Germinal center (tissue), 1 donor: ENCODE data around the gene SLC2A2.

Source experiments
- DNase-seq: peaks from one replicate; pipeline ENCODE4 v3.0.0; 2012; ENCODE audit warnings: mixed read lengths, low spot score

The SLC2A2 gene

GRCh38 chr3:171026597-171027293 lies at the start of gene SLC2A2:
SLC2A2 (minus strand) TSS chr3:171026720; CDS start chr3:171026670, 50 bp downstream.
- DNase-seq = no peak

DNA sequence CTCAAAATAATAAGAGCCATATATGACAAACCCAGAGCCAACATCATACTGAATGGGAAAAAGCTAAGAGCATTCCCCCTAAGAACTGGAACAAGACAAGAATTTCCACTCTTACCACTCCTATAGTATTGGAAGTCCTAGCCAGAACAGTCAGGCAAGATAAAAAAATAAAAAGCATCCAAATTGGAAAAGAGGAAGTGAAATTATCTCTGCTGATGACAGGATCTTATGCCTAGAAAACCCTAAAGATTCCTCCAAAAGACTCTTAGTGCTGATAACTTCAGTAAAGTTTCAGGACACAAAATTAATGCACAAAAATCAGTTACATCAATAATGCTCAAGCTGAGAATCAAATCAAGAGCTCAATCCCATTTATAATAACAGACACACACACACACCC lies 45.9 kb upstream of the SLC2A2 start:
- DNase-seq = no peak

- no peak for DNase-seq
These were observed 42.1 kb upstream of the SLC2A2 start for GRCh38 chr3:171068658-171069057.

GRCh38 chr3:171066206-171066605 lies 39.7 kb upstream of the SLC2A2 start:
- no peak for DNase-seq

GRCh38 chr3:171065732-171066131 lies 39.2 kb upstream of the SLC2A2 start:
- no peak for DNase-seq

GRCh38 chr3:171064461-171064860 lies 37.9 kb upstream of the SLC2A2 start:
- no peak for DNase-seq

DNA sequence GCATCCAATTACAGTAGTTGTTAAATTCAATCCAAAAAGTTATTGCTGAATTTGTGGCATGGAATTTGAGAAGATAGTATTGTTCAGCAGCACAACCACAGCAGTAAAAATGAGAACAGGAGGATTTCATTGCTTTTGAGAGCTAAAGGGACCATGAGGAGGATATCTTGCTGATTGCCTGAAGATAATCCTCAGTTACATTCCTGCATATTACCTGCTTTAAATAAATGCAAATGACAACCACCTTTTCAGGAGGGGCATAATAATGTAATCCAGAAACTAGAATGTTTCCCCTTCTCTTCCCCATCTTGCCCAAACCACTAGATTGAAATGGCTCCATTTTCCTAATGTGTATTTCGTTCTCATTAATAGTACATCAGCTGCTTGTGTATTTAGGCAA lies 35.2 kb upstream of the SLC2A2 start:
- DNase-seq = no peak

GRCh38 chr3:171059978-171060377 lies 33.5 kb upstream of the SLC2A2 start:
- DNase-seq = no peak

DNA sequence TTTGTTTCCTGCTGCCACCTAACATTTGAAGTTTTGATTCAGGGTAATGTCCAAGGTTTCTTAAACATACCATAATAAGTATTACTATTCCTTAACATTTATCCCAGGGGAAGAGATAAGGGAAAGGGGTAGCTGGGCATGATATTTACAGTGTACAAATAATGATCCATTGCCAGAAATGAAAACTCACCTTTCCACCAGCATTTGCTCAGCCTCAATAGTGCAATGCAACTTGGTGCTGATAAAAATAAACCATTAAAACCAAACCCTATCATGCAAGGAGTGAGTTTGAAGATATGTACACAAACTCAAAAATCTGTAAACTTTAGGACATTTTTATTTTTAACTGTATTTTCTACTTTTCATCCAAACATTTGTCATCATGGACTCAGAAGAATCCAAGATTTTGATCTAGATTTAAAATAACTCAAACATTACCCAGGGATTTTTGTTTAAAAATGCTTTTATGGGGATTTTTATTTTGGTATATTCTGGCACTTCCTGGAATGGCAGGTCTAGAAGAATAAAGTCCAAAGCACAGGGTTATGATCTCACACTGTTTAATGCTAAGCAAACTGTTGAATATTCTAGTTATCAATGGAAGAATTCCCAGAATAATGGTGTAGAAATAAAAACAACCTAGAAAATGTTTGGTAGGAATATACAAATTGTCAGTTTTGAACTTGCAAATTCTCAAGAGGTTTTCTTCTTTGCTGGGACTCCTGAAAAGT lies 32.5 kb upstream of the SLC2A2 start:
- DNase-seq = no peak

GRCh38 chr3:171058058-171058457 lies 31.5 kb upstream of the SLC2A2 start:
- no peak for DNase-seq

DNA sequence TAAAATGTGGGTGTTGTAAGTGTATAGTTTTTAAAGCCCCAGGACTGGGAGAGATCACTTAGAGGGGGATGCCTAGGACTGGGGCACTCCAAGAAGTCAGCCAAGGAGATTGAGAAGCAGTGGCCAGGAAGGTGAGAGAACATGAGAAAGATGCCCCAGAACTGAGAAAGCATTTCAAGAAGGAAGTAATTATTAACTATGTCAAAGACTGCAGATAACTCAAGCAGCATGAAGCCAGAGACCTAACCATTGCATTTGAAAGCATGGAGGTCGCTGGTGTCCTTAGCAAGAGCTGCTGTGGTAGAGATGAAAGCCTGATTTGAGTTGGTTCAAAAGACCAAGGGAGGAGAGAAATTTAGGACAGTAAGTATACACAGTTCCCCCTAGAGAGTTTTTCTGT lies 30.6 kb upstream of the SLC2A2 start:
- no peak for DNase-seq

- DNase-seq = no peak
These were observed 30.0 kb upstream of the SLC2A2 start for GRCh38 chr3:171056528-171056927.

- DNase-seq = no peak
These were observed 29.0 kb upstream of the SLC2A2 start for GRCh38 chr3:171055336-171056178.

DNA sequence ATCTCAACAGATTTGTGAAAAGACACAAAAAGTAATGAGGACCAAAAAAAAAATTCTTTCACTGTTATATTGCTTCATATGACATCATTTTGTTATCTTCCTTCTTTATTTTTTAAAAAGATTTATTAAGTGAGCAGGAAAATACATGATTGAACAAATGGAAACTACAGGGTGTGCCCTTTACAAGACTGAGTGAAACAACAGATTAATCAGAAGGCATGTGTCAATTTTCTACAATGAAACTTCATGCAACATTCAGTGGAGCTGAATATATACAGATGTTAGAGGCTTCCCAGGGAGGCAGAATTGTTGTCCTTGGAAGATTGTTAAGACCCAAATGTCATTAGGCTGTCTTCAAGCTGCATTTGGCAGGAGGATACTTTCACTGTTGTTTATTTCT lies 28.4 kb upstream of the SLC2A2 start:
- no peak for DNase-seq

DNA sequence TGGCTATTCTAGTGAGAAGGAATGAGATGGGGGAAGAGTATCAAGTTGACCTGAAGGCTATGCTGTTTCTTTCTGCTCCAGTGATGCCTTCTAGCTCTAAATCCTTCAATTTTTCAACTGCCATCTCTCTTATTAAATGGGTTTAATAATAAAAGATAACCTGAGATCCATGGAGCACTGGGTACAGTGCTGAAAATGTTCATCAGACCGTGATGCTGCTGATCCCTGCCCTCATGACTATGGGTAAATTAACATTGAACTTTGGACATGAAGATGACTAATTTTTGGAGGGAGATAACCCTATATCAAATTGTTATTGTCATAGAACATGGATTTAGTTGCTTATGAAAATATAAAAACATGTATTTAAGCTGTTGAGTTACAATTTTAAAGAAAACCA lies 27.7 kb upstream of the SLC2A2 start:
- no peak for DNase-seq

DNA sequence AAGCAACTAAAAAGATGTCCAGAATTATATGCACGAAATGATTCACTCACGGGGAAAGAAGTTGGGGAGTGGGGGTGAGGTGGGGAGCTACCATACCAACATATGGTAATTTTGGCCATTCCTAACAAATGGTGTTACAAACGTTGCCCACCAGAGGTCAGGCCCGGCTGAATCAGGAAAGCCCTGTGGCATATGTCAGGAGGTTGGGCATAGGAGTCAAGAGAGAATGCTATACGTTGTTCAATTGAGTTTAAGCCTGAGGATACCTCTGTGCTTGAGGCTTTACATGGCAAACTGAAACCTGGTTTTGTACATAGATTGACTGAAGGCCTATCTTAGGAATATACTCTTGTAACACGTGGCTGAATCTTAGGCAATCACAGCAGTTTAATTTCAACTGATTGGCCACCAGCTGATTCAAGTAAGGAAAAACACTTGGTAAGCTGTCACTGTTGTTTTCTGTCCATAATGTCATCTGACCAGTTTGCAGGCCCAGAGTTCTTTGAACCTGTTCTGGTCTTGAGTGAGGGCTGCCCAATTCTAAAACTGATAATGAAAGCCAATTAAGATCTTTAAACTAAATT lies 23.4 kb upstream of the SLC2A2 start:
- DNase-seq = peak; percentile 23

DNA sequence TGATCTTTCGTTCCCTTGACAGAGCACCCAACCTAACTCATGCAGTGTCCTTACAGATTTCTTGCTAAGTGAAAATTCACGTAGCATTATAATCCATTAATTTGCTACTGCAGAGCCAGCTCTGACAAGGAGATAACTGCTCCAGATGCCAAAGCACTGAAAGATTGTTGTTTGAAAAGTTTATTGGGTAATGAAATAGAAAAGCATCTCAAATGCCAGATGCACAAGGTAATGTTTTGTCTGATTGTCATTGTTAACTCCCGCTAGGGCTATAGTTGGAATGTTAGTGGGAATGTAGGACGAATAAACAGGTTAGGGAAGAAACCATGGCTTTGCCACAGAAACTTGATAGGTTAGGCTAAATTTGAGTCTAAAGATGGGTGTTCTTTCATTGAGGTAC lies 20.2 kb upstream of the SLC2A2 start:
- no peak for DNase-seq

DNA sequence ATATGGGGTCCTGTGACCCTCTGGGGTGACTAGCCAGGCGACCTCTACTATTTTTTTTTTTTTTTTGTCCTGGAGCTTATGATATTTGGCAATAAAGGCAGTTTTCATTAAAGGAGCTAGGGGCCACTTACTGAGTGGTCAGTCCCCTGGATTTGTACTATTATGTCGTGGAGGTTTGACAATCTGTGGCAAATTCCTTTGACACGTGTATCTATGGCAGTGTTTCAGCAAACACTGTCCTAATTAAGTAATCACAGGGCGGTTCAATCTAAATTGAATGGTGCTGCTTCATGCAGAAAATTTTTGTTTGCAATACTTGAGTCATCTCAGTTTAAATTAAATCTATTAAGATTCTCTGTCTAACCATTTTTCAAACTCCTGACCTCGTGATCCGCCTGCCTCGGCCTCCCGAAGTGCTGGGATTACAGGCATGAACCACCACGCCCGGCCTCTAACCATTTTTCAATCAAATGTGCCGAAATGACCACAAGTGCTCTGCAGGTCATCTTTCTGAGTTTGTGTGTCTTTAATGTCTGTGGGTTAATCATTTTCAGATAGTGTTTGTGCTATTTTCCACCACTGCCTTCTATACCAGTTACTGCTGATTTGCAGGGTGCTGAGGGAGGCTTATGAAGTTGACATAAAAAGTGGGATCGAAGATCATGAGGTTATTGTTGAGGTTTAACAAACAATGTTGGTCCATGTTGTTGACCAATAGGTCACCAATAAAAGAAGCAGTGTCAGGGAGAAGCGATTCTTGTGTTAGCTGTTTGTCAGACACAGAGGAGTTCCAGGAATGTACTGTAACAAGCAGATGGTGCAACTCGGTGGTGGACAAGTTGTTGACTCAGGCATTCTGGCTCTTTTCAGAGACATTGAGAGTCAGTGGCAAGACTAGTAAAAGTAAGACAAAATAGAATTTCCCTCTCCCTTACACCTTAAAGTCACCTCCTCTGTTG lies 18.6 kb upstream of the SLC2A2 start:
- DNase-seq = no peak

DNA sequence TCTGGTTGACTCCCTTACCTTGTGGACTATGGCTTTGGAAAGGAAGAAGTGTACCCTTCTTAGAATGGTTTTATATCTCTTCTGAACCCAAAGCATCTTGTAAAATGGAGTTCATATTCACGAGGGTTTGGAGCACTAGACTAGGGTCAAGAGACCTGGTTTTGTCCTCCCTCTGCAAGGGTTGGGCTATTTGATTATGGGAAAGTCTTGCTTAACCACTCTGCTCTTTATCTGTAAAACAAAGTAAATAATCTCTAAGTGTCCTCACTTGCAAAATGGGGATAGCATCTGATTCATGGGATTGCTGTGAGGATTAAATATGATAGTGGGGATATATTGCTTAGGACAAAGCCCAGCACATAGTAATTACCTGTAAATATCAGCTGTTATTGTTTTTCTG lies 17.9 kb upstream of the SLC2A2 start:
- no peak for DNase-seq

GRCh38 chr3:171039674-171040073 lies 13.2 kb upstream of the SLC2A2 start:
- DNase-seq = no peak

DNA sequence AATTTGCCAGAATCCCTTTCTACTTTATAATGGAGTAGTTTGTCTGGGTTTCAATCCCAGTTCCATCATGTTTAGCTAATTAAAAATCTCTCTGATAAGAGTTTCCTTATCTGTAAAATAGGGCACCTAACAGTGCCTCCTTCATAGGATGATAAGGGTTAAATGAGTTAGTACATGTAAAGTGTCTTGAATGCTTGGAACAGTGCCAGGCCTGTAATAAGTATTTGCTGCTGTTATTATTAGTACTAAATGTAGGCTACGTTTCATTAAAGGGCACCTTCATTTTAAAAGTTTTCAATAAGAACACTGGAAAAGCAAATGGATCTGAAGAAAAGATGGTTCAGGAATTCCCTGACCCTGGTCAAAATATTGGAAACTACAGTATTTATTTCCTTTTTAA lies 11.8 kb upstream of the SLC2A2 start:
- no peak for DNase-seq
